GM10248 (cell line): ENCODE data around the gene CSTB.

Experiments
- CTCF ChIA-PET: fragments of 300-600 bp; sonication (Branson Sonifier 250); formaldehyde crosslinking; extraction: SDS; loops from one replicate; lab custom pipeline; 2021; ENCODE audit warnings: antibody characterized with exemption; lab: Yijun Ruan, JAX
- POLR2A ChIA-PET: fragments of 350-650 bp; sonication (Branson Sonifier 250); formaldehyde crosslinking; extraction: SDS; loops from one replicate; lab custom pipeline; 2020; ENCODE audit warnings: antibody characterized with exemption; lab: Yijun Ruan, JAX
- DNase-seq: peaks from one replicate; pipeline ENCODE4 v3.0.0; 2012; ENCODE audit errors: extremely low spot score
- TF ChIP-seq, protein P1 (sequence below): IDR thresholded peaks from 2 replicates; pipeline ENCODE4 v1.5.1; 2012; ENCODE audit warnings: mild to moderate bottlenecking, low read depth; ENCODE audit errors: extremely low read depth, missing control alignments, control extremely low read depth

The CSTB gene

GRCh38 chr21:43740497-43741156 lies 35.5 kb downstream of the CSTB start:
- DNase-seq: no peak

DNA sequence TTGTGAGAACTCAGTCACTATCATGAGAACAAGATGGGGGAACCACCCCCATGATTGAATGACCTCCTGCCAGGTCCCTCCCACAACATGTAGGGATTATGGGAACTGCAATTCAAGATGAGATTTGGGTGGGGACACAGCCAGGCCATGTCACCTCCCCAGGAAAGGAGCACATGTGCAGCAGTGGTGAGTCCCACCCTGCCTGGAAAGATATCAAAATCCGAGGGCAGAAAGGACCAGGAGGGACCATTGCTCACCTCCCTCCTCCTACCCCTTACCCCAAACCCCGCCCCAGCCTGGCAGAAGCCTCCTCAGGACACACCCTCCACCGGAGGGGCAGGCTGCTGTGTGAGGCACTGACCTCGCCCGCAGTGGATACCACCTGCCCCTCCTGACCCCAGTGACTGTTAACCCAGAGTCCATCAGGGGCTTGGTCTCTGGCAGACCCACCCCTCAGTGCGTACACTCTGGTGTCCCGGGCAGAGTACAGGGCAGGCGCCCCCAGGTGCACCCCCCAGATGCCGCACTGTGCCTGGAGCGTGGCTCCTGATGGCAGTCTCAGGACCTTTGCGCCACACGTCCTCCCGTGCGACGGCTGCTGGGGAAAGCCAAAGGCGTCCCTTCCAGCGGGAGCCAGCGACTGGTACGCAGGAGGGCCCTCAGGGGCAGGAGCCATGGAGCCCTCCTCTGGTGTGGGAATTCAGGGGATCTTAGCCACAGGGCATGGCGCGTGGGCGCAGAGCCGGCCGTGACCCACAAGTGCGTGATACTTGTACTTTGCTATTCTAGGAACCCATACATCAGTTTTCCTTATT lies 36.3 kb downstream of the CSTB start:
- CTCF ChIA-PET: interaction anchor here (1.4 to 1.5 kb wide), 2 partner anchors 11 to 245 kb away, joined by 3 to 6 read pairs; no protein-coding TSS in a partner anchor
- TF ChIP-seq, protein P1, sequence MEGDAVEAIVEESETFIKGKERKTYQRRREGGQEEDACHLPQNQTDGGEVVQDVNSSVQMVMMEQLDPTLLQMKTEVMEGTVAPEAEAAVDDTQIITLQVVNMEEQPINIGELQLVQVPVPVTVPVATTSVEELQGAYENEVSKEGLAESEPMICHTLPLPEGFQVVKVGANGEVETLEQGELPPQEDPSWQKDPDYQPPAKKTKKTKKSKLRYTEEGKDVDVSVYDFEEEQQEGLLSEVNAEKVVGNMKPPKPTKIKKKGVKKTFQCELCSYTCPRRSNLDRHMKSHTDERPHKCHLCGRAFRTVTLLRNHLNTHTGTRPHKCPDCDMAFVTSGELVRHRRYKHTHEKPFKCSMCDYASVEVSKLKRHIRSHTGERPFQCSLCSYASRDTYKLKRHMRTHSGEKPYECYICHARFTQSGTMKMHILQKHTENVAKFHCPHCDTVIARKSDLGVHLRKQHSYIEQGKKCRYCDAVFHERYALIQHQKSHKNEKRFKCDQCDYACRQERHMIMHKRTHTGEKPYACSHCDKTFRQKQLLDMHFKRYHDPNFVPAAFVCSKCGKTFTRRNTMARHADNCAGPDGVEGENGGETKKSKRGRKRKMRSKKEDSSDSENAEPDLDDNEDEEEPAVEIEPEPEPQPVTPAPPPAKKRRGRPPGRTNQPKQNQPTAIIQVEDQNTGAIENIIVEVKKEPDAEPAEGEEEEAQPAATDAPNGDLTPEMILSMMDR: no peak
- DNase-seq: no peak
- POLR2A ChIA-PET: no interaction called here

More at GRCh38 chr21:43740497-43741156, 35.5 kb downstream of the CSTB start:
- TF ChIP-seq, protein P1: no peak
- CTCF ChIA-PET: interaction anchor here (1.5 kb wide), 1 partner anchor 244 kb away, joined by 3 read pairs; no protein-coding TSS in a partner anchor
- POLR2A ChIA-PET: no interaction called here

DNA sequence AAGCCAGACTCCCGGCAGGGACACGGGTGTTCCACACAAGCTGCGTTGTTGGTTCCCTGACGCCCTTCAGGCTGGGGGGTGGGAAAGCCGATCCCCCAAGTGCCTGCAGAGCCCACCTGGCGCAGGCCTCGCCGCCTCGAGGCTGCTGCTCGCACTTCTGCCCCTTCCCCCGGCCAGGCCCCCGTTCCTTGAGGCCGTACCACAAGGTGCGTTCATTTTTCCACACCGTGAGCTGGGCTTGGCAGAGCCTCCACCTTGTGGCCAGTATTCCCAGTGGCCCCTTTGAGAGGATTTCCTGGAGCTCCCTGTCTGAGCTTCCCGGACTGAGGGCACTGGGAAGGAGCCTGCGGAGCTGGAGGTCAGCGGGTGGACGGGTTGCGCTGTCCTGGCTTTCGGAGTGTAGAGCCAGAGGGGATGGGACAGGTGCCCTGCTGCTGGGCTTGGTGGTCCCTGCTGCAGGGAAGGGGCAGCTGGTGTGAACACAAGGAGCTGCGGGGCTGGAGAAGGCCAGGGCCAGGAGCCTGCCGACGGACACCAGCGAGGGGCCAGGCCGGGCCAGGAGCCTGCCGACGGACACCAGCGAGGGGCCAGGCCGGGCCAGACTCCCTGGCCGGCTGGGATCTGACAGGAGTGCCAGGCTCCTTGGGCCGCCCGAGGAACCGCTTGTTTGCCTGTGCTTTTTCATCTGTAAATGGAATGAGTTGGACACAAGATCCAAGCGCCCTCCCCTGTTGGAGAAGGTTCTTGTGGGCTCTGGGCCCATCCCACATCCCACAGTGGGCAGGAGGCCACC lies 38.8 kb downstream of the CSTB start:
- DNase-seq: no peak
- ChIA-PET POLR2A (no interaction called here), CTCF (interaction anchor here (0.8 to 1.1 kb wide), 3 partner anchors 9 to 21 kb away, joined by 3 read pairs; no protein-coding TSS in a partner anchor)
- TF ChIP-seq, protein P1: no peak

GRCh38 chr21:43736224-43736883 lies 39.8 kb downstream of the CSTB start:
- TF ChIP-seq, protein P1: no peak
- POLR2A ChIA-PET: no interaction called here
- CTCF ChIA-PET: interaction anchor here (0.8 kb wide), 1 partner anchor 20 kb away, joined by 3 read pairs; no protein-coding TSS in a partner anchor
- DNase-seq: no peak

DNA sequence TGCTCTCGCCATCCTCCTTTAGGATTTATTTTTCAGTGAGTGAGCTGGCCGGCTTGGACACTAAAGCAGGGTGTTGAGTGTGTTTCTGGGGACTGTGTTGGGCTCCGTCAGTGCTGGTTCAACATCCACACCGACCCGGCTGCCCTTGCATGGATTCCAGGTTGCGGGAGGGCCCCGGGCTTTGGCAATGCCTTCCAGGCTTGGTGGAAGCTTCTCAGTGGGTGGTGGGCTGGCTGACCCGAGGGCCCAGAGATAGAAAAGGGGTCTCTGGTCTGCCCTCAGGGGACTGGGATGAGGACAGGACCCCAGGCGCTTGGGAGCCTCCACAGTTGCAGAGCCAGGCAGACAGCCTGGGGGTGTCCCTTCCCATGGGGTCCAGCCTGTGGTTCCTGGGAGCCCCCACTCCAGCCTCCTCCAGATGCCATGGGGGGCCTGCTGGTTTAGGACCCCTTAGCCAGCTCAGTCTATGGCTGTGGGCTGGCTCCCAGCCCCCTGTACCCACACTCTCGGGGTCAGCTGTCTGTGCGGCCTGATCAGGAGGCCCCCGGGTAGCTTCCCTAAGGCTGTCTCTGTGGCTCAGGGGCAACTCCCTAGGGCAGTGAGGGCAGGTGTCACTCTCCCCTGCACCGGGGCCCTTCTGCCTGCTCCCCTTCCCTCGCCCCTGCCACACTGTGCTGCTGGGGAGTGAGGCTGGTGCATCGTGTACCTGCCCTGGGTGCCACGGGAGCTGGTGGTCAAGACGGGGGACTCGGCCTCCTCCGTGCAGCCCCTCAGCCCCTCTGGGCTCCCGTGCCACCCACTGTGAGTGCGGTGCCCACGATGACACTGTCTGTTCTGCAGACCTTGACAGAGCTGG lies 40.6 kb downstream of the CSTB start:
- DNase-seq: no peak
- ChIA-PET CTCF (no interaction called here), POLR2A (no interaction called here)
- TF ChIP-seq, protein P1: no peak
